ENCODE data around the gene NT5DC3.

DNA sequence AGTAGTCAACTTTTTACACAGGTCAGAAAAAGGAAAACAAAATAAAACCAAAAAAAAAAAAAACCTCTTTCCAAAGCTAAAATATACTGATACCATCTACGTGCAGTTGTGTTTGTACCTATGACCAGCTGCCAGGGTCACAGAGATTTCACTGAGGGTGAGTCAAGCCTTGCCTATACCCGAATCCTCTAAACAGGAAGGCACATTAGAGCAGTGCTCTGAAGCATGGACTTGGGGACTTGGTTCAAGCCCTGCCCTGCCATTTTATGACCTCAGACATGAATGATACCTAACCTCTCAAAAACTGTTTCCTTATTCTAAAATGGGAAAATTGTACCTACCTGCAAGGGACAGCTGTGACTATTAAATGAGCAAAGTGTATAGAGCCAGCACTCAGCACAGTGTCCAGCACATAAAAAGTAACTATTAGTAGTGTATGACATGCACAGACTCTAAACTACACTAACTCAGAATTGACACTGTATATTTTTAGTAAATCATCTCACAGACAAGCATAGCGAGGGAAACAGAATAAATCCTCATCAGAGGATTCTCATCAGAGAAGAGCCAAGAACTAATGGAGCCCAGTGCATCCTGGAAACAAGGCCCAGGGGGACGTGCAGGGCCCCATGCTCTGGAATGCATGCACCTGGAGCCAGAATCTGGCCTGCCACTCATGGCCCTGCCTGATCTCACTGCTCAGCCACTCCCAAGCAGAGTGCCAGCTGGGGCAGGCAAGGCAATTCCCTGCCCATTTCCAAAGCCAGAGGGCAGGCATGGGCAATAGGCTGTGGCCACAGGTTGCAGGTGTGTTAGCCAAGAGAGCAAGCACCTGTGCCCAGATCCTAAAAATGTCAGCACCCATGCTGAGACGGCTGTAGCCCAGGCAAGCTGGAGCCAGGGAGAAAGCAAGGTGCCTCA is 57.0 kb downstream of the NT5DC3 start:
- TF ChIP-seq, protein P1, sequence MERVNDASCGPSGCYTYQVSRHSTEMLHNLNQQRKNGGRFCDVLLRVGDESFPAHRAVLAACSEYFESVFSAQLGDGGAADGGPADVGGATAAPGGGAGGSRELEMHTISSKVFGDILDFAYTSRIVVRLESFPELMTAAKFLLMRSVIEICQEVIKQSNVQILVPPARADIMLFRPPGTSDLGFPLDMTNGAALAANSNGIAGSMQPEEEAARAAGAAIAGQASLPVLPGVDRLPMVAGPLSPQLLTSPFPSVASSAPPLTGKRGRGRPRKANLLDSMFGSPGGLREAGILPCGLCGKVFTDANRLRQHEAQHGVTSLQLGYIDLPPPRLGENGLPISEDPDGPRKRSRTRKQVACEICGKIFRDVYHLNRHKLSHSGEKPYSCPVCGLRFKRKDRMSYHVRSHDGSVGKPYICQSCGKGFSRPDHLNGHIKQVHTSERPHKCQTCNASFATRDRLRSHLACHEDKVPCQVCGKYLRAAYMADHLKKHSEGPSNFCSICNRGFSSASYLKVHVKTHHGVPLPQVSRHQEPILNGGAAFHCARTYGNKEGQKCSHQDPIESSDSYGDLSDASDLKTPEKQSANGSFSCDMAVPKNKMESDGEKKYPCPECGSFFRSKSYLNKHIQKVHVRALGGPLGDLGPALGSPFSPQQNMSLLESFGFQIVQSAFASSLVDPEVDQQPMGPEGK (CRISPR knock-in tag; IDR thresholded peaks at IDR 0.05; ENCODE audit: borderline replicate concordance): no peak
- no peak for TF ChIP-seq PPARA (CRISPR knock-in tag; IDR thresholded peaks at IDR 0.05; ENCODE audit: borderline replicate concordance)
- TF ChIP-seq, protein P2, sequence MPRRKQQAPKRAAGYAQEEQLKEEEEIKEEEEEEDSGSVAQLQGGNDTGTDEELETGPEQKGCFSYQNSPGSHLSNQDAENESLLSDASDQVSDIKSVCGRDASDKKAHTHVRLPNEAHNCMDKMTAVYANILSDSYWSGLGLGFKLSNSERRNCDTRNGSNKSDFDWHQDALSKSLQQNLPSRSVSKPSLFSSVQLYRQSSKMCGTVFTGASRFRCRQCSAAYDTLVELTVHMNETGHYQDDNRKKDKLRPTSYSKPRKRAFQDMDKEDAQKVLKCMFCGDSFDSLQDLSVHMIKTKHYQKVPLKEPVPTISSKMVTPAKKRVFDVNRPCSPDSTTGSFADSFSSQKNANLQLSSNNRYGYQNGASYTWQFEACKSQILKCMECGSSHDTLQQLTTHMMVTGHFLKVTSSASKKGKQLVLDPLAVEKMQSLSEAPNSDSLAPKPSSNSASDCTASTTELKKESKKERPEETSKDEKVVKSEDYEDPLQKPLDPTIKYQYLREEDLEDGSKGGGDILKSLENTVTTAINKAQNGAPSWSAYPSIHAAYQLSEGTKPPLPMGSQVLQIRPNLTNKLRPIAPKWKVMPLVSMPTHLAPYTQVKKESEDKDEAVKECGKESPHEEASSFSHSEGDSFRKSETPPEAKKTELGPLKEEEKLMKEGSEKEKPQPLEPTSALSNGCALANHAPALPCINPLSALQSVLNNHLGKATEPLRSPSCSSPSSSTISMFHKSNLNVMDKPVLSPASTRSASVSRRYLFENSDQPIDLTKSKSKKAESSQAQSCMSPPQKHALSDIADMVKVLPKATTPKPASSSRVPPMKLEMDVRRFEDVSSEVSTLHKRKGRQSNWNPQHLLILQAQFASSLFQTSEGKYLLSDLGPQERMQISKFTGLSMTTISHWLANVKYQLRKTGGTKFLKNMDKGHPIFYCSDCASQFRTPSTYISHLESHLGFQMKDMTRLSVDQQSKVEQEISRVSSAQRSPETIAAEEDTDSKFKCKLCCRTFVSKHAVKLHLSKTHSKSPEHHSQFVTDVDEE (CRISPR knock-in tag; IDR thresholded peaks at IDR 0.05): no peak
- no peak for TF ChIP-seq ARNTL (CRISPR knock-in tag; IDR thresholded peaks at IDR 0.05; ENCODE audit: borderline replicate concordance, low read depth)
- no peak for TF ChIP-seq ZNF565 (CRISPR knock-in tag; conservative IDR thresholded peaks at IDR 0.05; ENCODE audit: low read depth)
- no peak for TF ChIP-seq ISL1 (CRISPR knock-in tag; IDR thresholded peaks at IDR 0.05)
- no peak for TF ChIP-seq ZC3H10 (CRISPR knock-in tag; IDR thresholded peaks at IDR 0.05)
- TF ChIP-seq ZFP3 (CRISPR knock-in tag; IDR thresholded peaks at IDR 0.05): no peak
- no peak for TF ChIP-seq OSR1 (CRISPR knock-in tag; IDR thresholded peaks at IDR 0.05)
- no peak for TF ChIP-seq BACH2 (CRISPR knock-in tag; IDR thresholded peaks at IDR 0.05; ENCODE audit: borderline replicate concordance)

Data from SK-N-SH treated with all-trans-retinoic acid at 6 μM for 48 hours (cell line).